Stomach (tissue), 9 donors: ENCODE data around the gene NES. TPM values are rescaled to one million over a fixed set of nuclear protein-coding genes. Genes with fewer than 3 reads are reported as not detected.
A peak's percentile ranks its signal among the peaks of the same experiment; 100 is the strongest.

ENCODE experiments used
- DNase-seq, 2 donors: peaks; one replicate each; pipeline versions ENCODE4 v3.0.0 to v3.0.0-alpha.2; 2013 to 2019
- H3K27ac ChIP-seq, 5 donors: fragments of 200-600 bp in 4 of 5; sonication (generic) in 4 of 5; one replicate each; pipeline ENCODE4 v1.5.1; 2013 to 2019; ENCODE audit warnings: mild to moderate bottlenecking in 1 of 5, moderate library complexity in 1 of 5
- H3K27me3 ChIP-seq, 3 donors: fragments of 200-600 bp; sonication (generic); one replicate each; pipeline ENCODE4 v1.5.1; 2017 to 2019; ENCODE audit warnings: mixed run types in 1 of 3
- H3K36me3 ChIP-seq, 4 donors: fragments of 200-600 bp; sonication (generic); 1 replicate in 3 of 4; 2 replicates in 1 of 4; pipeline ENCODE4 v1.5.1; 2016 to 2019
- H3K4me1 ChIP-seq, 4 donors: fragments of 200-600 bp; sonication (generic); one replicate each; pipeline ENCODE4 v1.5.1; 2016 to 2019
- H3K4me3 ChIP-seq, 4 donors: fragments of 200-600 bp; sonication (generic) in 3 of 4; one replicate each; pipeline ENCODE4 v1.5.1; 2016 to 2019; ENCODE audit warnings: mild to moderate bottlenecking in 1 of 4
- H3K9me3 ChIP-seq, 4 donors: fragments of 200-600 bp; sonication (generic); one replicate each; pipeline ENCODE4 v1.5.1; 2016 to 2019
- EP300 ChIP-seq: sonication (generic); formaldehyde crosslinking; IDR thresholded peaks from one replicate; pipeline ENCODE4 v1.6.1; 2017; ENCODE audit warnings: antibody characterized with exemption
- POLR2A ChIP-seq, 4 donors: fragments of 450-650 bp; IDR thresholded peaks; one replicate each; pipeline ENCODE4 v1.6.1; 2016; ENCODE audit warnings: antibody characterized with exemption in 4 of 4, control low read depth in 2 of 4, mild to moderate bottlenecking in 1 of 4, moderate library complexity in 1 of 4
- POLR2AphosphoS5 ChIP-seq, 3 donors: sonication (generic); formaldehyde crosslinking; IDR thresholded peaks; one replicate each; pipeline ENCODE4 v1.6.1; 2016; ENCODE audit warnings: antibody characterized with exemption in 3 of 3
- WGBS, 5 donors: extraction: QIAGEN DNeasy Blood & Tissue Kit in 3 of 5; methylation state at CpG; one replicate each; pipeline versions ENCODE4 v1.1.5 to v1.1.7; 2013 to 2018; 5-methylcytosine and 5-hydroxymethylcytosine counted together
- intact Hi-C: fragments of 100-400 bp; cut with DNase I; formaldehyde crosslinking; loops from one replicate; pipeline ENCODE4 v1.15.1; 2023; ENCODE audit warnings: low total_unique reads
- polyA plus RNA-seq, 3 donors: library from polyadenylated mRNA; stranded (reverse); fragments of 200-250 nt; gene quantifications; one replicate each; pipeline ENCODE4 v1.2.3, GENCODE V29; 2013
- total RNA-seq, 5 donors: library from RNA; depleted of rRNA; stranded (reverse); fragments of >200 nt; gene quantifications; one replicate each; pipeline versions ENCODE4 v1.1.0 to v1.2.3, GENCODE V29; 2014 to 2016
- TF ChIP-seq, protein P1 (sequence below), 7 experiments: fragments of 450-650 bp in 4 of 7; fragments of 200-600 bp in 3 of 7; sonication (generic) in 3 of 7; IDR thresholded peaks; one replicate each; pipeline ENCODE4 v1.5.1; 2016 to 2019; ENCODE audit warnings: antibody characterized with exemption in 7 of 7, control low read depth in 2 of 7, mild to moderate bottlenecking in 1 of 7
- donor health status: healthy with polysubstance abuse.
- donor health status: Bipolar disorder and iron deficiency.
- donor health status: healthy.

NES gene
- total and polyA plus RNA-seq, 8 donors: 1.7 to 22.3 (median 6.8) TPM

DNA sequence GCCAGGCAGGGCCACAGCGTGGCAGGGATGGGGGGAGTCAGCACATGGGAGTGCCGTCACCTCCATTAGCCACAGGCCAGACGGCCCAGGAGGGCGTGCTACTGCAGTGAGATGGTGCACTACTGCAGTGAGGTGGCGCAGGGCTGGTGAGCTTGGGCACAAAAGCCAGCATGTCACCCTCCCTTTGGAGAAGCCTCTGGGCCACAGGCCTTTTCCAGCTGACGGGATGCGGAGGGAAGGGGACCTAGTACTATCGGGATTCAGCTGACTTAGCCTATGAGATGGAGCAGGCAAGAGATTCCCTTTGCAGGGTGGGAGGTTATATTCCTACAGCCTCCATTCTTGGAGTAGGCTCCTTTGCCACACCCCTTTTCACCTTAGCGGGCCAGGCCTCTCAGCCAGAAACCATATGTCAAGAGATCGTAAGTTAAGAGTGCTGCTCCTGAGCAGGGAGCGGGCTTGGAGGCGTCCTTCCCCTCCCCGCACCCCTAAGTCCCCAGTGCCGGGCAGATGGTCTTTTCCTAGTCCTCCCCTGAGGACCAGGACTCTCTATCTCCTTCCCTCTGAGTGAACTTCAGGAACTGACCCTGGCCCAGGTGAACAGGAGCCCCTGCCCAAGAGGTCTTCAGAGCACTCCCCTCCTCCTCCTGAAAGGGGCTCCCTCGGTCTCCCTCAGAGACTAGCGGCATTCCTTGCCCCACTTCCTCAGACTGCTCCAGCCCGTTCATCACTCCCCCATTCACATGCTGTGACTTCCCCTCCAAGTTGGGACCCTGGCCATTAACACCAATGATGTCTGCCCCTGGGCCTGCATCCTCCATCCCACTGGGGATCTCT, 8.2 kb downstream of the NES start:
- no peak overlapping the region for H3K4me3 ChIP-seq
- 66 to 74% (median 69%) methylated on average over 13 to 17 of the region's 17 CpGs for WGBS, 5 donors
- H3K36me3 ChIP-seq: no peaks in the 10 kb centered on the region
- peak in 1 of 2 donors; percentile 28 for DNase-seq
- peaks cover 13 to 56% (median 46%) of the 10 kb centered on the region in 4 donors for H3K4me1 ChIP-seq
- no peaks in the 10 kb centered on the region for H3K9me3 ChIP-seq
- H3K27me3 ChIP-seq: peaks cover 0 to 36% (median 0%) of the 10 kb centered on the region in 3 donors
- TF ChIP-seq POLR2A (IDR thresholded peaks at IDR 0.05) (no peak), EP300 (no peak), POLR2AphosphoS5 (IDR thresholded peaks at IDR 0.05) (no peak)
- TF ChIP-seq, protein P1, sequence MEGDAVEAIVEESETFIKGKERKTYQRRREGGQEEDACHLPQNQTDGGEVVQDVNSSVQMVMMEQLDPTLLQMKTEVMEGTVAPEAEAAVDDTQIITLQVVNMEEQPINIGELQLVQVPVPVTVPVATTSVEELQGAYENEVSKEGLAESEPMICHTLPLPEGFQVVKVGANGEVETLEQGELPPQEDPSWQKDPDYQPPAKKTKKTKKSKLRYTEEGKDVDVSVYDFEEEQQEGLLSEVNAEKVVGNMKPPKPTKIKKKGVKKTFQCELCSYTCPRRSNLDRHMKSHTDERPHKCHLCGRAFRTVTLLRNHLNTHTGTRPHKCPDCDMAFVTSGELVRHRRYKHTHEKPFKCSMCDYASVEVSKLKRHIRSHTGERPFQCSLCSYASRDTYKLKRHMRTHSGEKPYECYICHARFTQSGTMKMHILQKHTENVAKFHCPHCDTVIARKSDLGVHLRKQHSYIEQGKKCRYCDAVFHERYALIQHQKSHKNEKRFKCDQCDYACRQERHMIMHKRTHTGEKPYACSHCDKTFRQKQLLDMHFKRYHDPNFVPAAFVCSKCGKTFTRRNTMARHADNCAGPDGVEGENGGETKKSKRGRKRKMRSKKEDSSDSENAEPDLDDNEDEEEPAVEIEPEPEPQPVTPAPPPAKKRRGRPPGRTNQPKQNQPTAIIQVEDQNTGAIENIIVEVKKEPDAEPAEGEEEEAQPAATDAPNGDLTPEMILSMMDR (IDR thresholded peaks at IDR 0.05): no peak
- intact Hi-C loops: no loop called here
- H3K27ac ChIP-seq: peak overlapping the region in 4 of 5 donors; percentile 63 to 88 (median 76)

DNA sequence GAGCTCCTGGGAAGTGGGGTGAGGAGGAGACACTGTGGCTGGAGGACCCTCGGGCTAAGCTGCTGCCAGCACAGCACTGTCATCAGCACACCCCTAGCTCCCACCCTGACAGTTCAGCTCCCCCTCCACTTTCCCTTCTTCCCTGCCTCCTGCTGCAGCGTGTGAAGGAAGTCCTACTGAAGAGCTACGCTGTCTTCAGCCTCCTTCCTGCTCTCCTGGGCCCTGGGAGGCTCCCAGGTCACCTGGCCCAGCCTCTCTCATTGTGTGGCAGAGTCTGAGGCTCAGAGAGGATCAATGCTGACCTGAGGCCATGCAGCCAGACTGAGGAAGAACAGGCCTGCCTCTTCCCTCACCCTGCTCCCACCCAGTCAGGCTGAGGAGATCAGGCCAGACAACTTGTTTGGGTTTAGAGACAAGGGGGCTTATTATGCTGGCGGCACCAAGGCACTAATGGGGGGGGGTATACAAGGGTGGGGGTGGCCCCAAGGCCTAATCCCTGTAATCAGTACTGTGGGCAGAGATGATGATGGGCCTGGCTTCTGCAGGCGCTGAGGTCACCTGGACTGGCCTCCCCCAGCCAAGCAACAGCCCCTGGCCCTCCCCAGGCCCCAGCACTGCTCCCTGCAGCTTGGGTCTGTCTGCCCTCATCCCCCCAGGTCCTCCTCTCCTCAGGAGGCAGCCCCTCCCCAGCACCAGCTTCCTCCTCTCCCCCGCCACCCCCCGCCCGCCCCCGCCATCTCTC, 9.1 kb downstream of the NES start:
- H3K27me3 ChIP-seq: peaks cover 0 to 28% (median 0%) of the 10 kb centered on the region in 3 donors
- peak in 1 of 2 donors; percentile 40 for DNase-seq
- peaks cover 22 to 61% (median 46%) of the 10 kb centered on the region in 4 donors for H3K4me1 ChIP-seq
- intact Hi-C loops: no loop called here
- no peak overlapping the region for H3K4me3 ChIP-seq
- H3K27ac ChIP-seq: peak overlapping the region; percentile 63 to 88 (median 74)
- no peaks in the 10 kb centered on the region for H3K9me3 ChIP-seq
- no peaks in the 10 kb centered on the region for H3K36me3 ChIP-seq
- 70 to 84% (median 80%) methylated on average over 6 to 9 of the region's 9 CpGs for WGBS, 5 donors
- TF ChIP-seq POLR2A (IDR thresholded peaks at IDR 0.05) (no peak), POLR2AphosphoS5 (IDR thresholded peaks at IDR 0.05) (no peak), EP300 (no peak)
- TF ChIP-seq, protein P1 (IDR thresholded peaks at IDR 0.05): no peak

DNA sequence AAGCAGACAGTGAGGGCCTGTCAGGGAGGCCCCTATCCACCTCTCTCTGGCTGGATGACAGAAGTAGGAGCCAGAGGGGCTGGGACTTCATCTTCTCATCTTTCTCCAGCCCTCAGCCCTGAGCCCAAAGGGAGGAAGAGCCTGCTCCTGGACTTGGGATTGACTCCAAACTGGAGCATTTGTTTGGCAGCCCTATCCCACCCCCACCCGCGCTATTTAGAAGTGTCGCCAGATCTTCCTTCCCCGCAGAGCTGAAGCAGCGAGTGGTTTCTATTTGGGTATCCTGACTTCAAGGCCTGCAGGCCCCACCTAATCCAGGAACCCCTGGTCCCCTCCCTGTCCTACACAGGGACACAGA, 9.6 kb downstream of the NES start:
- TF ChIP-seq, protein P1 (IDR thresholded peaks at IDR 0.05): no peak
- no peak for TF ChIP-seq POLR2A (IDR thresholded peaks at IDR 0.05)
- no peak for TF ChIP-seq EP300
- no peak for TF ChIP-seq POLR2AphosphoS5 (IDR thresholded peaks at IDR 0.05)
- H3K27me3 ChIP-seq: peaks cover 0 to 22% (median 0%) of the 10 kb centered on the region in 3 donors
- H3K36me3 ChIP-seq: no peaks in the 10 kb centered on the region
- WGBS, 5 donors: 45 to 89% (median 79%) methylated on average over 5 of the region's 5 CpGs
- H3K27ac ChIP-seq: peak overlapping the region; percentile 9 to 88 (median 74)
- peaks cover 23 to 67% (median 50%) of the 10 kb centered on the region in 4 donors for H3K4me1 ChIP-seq
- intact Hi-C loops: no loop called here
- DNase-seq: peak in 1 of 2 donors; percentile 84
- no peak overlapping the region for H3K4me3 ChIP-seq
- no peaks in the 10 kb centered on the region for H3K9me3 ChIP-seq

DNA sequence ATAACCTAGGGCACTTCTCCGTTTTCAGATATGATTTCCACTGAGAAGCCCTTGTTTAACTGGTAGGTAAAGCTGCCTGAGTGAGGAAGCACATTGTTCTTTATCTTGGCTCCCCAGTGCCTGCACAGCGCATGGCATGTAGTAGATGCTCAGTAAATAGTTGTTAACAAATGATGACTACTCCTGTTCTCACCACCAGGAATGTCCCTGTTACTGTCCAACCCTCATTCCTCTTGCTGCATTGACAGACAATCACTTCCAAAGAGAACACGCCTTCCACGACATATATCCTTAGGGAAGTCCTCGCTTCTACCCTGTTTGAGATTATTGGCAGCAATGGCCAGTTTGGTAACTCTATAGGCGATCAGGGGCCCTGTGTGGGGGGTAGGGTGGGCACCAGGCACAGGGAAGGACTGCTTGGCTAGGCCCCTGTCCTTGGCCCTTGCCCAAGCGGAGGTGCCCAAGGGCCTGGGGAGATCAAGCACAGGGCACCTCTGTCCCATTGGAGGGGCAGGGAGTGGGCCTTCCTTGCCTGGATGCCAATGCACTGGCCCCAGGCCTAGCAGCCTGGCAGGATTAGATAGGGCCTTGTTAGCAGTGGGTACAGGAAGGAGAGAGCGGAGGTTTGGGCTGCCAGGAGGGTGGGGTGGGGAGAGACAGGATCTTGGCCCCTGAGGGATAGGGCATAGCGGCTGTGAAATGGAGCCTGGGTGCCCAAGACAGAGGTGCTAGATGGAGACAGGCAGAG, 10.2 kb downstream of the NES start:
- no peak for DNase-seq
- WGBS, 5 donors: 82 to 85% (median 83%) methylated on average over 9 of the region's 9 CpGs
- peaks cover 27 to 72% (median 55%) of the 10 kb centered on the region in 4 donors for H3K4me1 ChIP-seq

More for the DNA sequence above, 10.2 kb downstream of the NES start:
- Histone ChIP-seq H3K9me3 (no peaks in the 10 kb centered on the region), H3K36me3 (no peaks in the 10 kb centered on the region), H3K4me3 (no peak overlapping the region), H3K27me3 (peaks cover 0 to 21% (median 0%) of the 10 kb centered on the region in 3 donors), H3K27ac (peak overlapping the region; percentile 9 to 88 (median 74))
- intact Hi-C loops: no loop called here
- TF ChIP-seq POLR2A (IDR thresholded peaks at IDR 0.05) (no peak), EP300 (no peak), POLR2AphosphoS5 (IDR thresholded peaks at IDR 0.05) (no peak)
- TF ChIP-seq, protein P1 (IDR thresholded peaks at IDR 0.05): no peak
